GM19463 (cell line): ENCODE measurements around the gene ELF2.
A peak's percentile ranks its signal among the peaks of the same experiment; 100 is the strongest.
"Not testable (repeated sequence)": the region's sequence is repeated elsewhere in the genome, so short reads cannot be mapped to it uniquely, and the experiment has no call there.

Experiments used
- ATAC-seq: cut with Tn5 transposase; IDR thresholded peaks from one replicate; pipeline ENCODE4 v1.9.1; 2021; ENCODE audit warnings: mild to moderate bottlenecking, moderate library complexity; ENCODE audit not compliant: unreplicated experiment

ELF2 gene

GRCh38 chr4:139177049-139177868, at the start of gene ELF2:
Gene ELF2, minus strand, starts transcription at chr4:139177218. Its CDS starts 39,517 bp downstream, at chr4:139137701.
- ATAC-seq: peak; percentile 30

- peak; percentile 74 for ATAC-seq
These were observed 46.8 kb upstream of the ELF2 start for GRCh38 chr4:139223682-139224317.

- ATAC-seq: no peak
These were observed 45.2 kb upstream of the ELF2 start for GRCh38 chr4:139222215-139222614.

- ATAC-seq: no peak
These were observed 44.7 kb upstream of the ELF2 start for GRCh38 chr4:139221687-139222086.

- no peak for ATAC-seq
These were observed 42.5 kb upstream of the ELF2 start for GRCh38 chr4:139219450-139220055.

- ATAC-seq: peak; percentile 97
These were observed 37.1 kb upstream of the ELF2 start for GRCh38 chr4:139214039-139214534.

- ATAC-seq: peak; percentile 5
These were observed 36.6 kb upstream of the ELF2 start for GRCh38 chr4:139213633-139214032.

GRCh38 chr4:139212900-139213299, 35.9 kb upstream of the ELF2 start:
- ATAC-seq: no peak

- no peak for ATAC-seq
These were observed 33.5 kb upstream of the ELF2 start for GRCh38 chr4:139210486-139210885.

- ATAC-seq: peak; percentile 34
These were observed 32.5 kb upstream of the ELF2 start for GRCh38 chr4:139209470-139210063.

GRCh38 chr4:139208404-139208945, 31.5 kb upstream of the ELF2 start:
- ATAC-seq: peak; percentile 59

GRCh38 chr4:139207873-139208403, 30.9 kb upstream of the ELF2 start:
- ATAC-seq: no peak

- peak; percentile 46 for ATAC-seq
These were observed 30.2 kb upstream of the ELF2 start for GRCh38 chr4:139207247-139207646.

GRCh38 chr4:139202991-139203390, 26.0 kb upstream of the ELF2 start:
- no peak for ATAC-seq

- no peak for ATAC-seq
These were observed 23.5 kb upstream of the ELF2 start for GRCh38 chr4:139200506-139200905.

- no peak for ATAC-seq
These were observed 23.1 kb upstream of the ELF2 start for GRCh38 chr4:139200102-139200501.

- ATAC-seq: not testable (repeated sequence)
These were observed 20.2 kb upstream of the ELF2 start for GRCh38 chr4:139197214-139197613.

- no peak for ATAC-seq
These were observed 19.4 kb upstream of the ELF2 start for GRCh38 chr4:139196462-139196861.

- no peak for ATAC-seq
These were observed 14.4 kb upstream of the ELF2 start for GRCh38 chr4:139191373-139191772.

- ATAC-seq: no peak
These were observed 13.0 kb upstream of the ELF2 start for GRCh38 chr4:139189972-139190371.

- ATAC-seq: no peak
These were observed 12.4 kb upstream of the ELF2 start for GRCh38 chr4:139189417-139189749.
